NCI-H2107 (cell line): ENCODE measurements around the gene WDR18.
"Not testable (repeated sequence)": the region's sequence is repeated elsewhere in the genome, so short reads cannot be mapped to it uniquely, and the experiment has no call there.

ENCODE experiments used
- DNase-seq: peaks from one replicate; lab custom pipeline; 2025; lab: John Stamatoyannopoulos, UW

The WDR18 gene

DNA sequence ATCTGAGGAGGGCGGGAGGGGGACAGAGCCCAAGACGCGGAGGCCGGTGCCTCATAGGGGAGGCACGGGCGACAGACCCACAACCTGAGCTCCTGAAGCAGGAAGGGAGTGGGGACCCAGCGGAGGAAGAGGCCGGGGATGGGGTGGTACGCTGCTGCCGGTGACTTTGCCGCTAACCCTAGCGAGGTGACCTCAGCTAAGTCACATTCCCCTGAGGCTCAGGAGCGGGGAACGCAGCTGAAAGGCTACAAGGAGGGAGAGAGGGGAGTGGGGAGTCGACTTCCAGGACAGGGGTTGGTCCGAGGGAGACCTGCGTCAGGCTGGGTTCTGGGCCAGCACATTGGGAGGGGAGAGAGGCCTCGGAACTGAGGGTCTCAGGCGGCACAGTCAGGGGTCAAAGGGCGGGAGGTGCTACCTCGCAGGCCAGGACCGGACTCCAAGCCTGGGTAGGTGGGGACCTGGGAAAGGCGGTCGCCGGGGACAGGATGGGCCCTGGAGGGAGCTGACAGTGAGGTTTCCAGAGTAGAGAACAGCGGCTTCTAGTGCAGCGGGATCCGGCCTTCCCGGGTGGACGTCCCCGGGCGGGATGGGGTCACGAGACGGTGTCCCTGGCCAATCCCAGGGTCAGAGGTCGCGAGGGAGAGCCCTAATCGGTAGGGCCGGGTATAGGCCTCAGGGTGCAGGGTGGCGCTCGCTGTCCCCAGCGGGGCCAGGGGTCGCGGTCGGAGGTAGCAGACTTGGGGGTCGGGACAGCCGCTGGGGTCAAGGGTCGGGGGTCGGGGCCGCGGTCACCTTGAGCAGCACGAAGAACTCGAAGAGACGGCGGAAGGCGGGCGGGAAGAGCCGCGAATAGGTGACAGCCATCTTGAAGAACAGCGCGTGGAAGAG, 36.1 kb downstream of the WDR18 start:
- no peak for DNase-seq

DNA sequence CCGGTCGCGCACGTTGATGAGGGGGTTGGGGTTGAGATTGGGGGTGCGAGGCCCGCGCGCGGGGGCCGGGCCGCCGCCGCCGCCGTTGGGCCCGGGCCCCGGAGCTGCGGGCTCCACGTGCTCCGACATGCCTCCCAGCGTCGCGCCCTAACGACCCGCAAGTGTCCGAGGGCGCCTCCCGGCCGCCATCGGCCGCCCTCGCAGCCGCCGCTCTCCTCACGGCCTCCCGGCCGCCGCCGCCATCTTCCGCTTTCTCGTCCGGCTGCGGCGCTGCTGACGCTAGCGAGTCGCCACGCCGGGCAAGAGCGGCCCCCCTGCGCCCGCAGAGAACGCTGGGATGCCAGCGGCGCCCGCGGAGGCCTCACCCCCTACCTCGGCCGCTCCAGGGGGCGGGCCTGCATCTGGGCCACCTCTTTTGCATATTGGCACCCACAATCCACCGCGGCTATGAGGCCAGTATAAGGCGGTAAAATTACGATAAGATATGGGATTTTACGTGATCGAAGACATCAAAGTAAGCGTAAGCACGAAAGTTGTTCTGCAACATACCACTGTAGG, 36.8 kb downstream of the WDR18 start, which contains the start of gene TMEM259:
TSS of gene TMEM259 (minus strand) at position 256 of the 558 bp plus-strand sequence. CDS start at position 129, 127 bp downstream.
- peak; percentile 94 for DNase-seq

DNA sequence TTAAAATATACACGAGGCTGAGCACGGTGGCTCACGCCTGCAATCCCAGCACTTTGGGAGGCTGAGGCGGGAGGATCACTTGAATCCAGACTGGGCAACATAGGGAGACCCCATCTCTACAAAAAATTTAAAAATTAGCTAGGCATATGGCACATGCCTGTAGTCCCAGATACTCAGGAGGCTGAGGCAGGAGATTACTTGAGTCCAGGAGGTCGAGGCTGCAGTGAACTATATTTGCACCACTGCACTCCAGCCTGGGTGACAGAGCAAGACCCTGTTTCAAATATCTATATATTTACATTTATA, 39.7 kb downstream of the WDR18 start:
- not testable (repeated sequence) for DNase-seq

DNA sequence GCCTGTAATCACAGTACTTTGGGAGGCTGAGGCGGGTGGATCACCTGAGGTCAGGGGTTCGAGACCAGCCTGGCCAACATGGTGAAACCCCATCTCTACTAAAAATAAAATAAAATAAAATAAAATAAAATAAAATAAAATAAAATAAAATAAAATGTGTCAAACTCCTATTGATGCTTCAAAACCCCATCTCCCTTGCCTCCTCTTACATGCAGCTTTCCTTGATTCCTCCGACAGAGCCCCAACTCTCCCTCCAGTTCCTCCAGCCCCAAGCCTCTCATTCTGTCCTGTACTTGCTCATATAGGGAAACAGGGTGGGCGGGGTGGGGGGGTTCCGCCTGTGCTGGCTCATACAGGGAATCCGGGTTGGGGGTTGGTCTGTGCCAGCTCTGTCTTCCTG, 40.9 kb downstream of the WDR18 start:
- DNase-seq, result not testable (repeated sequence)

DNA sequence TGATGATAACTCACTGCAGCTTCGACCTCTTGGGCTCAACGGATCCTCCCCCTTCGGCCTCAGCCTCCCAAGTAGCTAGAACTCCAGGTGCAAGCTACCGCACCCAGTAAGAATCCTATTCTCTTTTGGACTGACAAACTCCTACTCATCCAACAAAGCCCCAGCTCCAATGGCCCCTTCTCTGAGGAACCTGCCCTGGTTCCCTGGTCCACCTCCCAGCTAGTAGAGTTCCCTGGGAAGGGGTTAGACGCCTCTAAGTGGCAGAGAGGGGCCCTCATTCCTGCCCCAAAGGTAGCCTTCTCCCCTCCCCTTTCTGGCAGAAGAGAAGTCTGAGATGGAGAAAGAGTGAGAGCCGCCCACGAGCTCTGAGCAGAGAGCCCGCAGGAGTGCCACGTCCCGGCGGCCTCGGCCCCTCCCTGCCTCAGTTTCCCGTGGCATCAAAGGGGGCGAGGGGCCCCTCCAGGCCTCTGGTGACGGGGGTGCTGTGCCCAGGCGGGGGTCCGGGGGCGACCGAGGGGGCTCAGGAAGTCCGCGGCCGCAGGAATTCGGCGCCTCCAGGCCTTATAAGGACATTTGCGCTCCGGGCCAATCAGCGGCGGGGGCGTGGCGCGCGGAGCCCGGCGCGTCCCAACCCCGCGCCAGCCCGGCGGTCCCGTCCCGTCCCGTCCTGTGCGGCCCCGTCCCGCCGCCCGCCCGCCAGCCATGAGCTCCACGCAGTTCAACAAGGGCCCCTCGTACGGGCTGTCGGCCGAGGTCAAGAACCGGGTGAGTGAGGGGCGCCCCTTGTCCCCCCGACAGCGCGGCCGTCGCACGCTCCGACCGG, 42.0 kb downstream of the WDR18 start, which contains the start of gene CNN2:
TSS of gene CNN2 (plus strand) at position 649 of the 823 bp plus-strand sequence. CDS start at position 703, 54 bp downstream.
- DNase-seq, result no peak

DNA sequence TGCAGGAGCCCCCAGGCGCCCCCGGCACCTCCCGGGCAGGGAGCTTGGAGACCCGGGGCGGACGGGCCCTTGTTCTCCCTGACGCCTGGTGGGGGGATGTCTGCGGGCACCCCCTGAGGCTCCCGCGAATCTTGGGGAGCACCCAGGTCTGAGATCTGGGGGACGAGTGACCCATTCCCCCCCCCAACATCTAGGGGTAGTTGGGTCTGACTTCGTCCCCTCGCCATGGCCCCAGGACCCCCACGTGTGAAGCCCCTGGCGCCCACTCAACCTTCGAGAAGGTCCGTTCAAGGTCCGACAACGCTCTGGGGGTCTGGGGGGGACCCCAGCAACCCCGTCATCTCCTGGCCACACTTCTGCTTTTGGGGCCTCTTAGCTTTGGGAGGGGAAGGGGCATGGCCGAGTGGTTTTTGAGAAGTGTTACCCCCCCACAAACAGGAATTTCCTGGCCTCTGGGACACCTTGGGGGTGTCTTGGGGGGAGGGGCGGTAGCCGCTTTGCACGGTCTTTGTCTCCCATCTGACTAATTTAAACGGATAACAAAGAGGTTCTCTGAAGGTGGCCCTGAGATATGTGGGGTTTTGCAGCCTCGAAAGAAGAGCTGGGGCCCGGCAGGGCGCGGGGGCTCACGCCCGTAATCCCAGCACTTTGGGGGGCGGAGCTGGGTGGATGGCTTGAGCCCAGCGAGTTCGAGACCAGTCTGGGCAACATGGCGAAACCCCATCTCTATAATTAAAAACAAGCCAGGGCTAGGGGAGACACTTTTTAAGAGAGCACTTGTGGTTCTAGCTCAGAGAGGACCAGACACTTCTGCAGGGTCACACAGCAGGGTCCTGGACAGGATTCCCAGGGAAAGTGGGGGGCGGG, 42.9 kb downstream of the WDR18 start:
- DNase-seq, result no peak

DNA sequence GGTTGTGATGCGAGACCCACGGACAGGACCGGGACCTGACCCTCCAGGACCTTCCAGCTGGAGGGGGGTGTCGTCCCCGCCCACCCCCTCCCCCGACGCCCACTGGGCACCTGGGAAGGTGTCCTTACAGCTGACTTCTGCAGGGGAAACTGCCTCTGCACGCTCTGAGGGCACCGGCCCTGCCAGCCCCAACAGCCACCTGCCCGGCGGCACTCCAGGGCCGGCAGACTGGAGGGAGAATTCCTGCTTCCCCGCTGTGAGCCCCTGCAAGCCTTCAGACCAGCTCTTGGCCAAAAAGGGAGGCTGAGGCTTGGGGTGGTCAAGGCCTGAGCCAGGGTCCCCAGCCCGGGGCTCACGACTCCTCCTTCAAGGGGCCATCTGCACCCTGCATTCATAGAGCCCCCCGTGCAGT, 43.5 kb downstream of the WDR18 start:
- DNase-seq, result no peak

DNA sequence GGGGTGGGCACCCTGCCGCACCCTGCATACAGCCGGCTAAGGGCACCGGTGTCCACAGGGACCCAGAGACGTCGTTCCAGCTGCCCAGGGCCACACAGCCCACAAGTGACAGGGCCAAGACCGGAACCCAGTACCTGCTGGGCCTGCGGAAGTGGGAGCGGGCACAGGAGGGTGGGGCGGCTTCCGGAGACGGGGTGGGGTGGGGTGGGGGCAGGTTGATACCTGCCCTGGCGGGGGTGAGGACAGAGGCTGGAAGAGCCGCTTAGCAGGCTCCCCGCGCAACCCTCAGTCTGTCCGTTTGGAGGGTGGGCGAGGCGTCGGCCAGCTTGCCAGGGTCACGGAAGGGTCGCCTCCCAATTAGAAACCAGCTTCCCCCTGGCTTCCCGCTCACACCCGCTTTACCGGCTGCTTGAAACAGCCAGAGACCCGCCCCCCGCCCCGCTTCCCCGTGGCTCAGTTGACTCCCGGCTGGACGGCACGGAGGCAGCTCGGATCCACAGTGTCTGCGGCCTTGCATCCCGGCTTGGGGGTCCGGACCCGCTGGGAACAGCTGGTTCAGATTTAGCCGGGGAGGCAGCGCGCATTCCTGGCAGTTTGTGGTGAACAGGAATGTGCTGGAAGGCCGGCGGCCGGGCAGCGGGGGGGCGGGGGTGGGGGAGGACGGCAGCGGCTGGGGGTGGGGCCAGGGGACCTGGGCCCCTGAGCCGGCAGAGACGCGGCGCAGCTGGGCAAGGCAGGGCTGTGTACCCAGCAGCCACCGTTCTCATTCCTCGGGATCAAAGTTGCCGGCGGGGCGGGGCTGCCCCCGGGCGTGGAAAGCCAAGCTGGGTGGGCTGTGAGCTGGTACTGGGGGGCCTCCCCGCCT, 44.1 kb downstream of the WDR18 start:
- DNase-seq, result no peak

DNA sequence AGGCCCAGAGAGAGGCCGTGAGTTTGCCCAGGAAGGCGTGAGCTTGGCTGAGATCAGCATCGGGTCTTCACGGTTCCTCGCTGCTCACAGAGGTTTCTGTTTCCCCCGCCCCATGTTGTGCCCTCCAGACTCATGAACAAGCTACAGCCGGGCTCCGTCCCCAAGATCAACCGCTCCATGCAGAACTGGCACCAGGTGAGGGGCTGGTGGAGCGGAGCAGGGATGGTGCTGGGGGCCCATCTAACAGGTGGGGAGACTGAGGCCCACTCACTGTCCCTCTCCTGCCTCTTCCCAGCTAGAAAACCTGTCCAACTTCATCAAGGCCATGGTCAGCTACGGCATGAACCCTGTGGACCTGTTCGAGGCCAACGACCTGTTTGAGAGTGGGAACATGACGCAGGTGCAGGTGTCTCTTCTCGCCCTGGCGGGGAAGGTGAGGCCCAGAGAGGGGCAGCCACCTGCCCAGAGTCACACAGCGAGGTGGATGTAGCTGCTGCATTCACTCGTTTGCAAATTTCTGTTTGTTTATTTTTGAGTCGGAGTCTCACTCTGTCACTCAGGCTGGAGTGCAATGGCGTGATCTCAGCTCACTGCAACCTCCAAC, 48.2 kb downstream of the WDR18 start:
- DNase-seq, result no peak

DNA sequence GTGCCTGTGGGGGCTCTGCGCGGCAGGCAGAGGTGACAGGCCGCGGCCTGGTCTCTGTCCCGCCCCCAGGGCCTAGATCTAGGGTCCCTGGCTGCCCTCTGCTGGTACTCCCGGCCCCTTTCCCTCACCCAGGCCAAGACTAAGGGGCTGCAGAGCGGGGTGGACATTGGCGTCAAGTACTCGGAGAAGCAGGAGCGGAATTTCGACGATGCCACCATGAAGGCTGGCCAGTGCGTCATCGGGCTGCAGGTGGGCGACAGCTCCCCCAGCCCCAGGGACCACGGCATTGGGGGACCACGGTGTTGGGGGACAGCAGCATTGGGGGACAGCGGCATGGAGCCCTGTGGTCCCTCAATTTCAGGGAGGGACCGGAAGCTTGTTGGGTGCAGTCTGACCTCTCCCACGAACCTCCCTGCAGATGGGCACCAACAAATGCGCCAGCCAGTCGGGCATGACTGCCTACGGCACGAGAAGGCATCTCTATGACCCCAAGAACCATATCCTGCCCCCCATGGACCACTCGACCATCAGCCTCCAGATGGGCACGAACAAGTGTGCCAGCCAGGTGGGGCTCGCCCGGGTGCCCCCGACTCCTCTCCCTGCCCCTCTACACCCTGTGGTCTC, 52.0 kb downstream of the WDR18 start:
- no peak for DNase-seq

DNA sequence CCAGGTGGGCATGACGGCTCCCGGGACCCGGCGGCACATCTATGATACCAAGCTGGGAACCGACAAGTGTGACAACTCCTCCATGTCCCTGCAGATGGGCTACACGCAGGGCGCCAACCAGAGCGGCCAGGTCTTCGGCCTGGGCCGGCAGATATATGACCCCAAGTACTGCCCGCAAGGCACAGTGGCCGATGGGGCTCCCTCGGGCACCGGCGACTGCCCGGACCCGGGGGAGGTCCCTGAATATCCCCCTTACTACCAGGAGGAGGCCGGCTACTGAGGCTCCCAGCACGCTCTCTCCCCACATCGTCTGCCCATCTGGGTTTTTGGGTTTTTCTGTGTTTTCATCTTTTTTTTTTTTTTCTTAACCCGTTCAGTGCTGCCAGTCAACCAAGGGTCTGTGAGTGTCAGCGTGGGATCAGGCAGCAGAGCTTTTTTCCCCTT, 53.5 kb downstream of the WDR18 start:
- DNase-seq, result no peak

DNA sequence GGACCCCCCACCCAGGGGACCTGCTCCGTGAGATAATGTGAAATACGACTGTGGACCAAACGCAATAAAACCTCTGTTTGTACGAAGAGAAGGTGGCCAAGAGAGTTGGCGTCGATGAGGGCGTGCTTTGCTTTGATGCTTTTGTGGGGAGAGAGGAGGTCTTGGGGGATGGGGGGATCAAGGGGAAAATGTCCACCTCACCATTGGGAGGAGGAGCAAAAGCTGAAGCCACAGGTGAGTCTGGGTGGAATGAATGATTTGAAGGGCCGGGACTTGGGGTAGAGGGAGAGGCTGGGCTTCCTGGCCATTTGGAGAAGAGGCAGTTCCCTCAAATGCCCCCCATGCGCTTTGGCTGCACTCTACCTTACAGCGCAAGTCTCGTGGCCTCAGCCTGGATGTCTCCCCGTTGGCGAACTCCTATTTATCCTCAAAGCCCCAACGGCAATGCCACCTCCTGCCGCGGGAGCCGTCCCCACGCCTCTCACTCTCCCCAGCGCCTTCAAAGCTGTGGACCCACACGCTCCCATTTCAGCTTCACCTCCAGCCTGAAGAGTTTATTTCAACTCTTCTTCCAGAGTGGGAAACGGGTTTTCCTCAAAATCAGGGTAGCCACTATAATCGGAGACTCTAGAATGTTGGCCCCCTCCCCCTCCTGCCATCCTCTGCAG, 55.0 kb downstream of the WDR18 start:
- no peak for DNase-seq

DNA sequence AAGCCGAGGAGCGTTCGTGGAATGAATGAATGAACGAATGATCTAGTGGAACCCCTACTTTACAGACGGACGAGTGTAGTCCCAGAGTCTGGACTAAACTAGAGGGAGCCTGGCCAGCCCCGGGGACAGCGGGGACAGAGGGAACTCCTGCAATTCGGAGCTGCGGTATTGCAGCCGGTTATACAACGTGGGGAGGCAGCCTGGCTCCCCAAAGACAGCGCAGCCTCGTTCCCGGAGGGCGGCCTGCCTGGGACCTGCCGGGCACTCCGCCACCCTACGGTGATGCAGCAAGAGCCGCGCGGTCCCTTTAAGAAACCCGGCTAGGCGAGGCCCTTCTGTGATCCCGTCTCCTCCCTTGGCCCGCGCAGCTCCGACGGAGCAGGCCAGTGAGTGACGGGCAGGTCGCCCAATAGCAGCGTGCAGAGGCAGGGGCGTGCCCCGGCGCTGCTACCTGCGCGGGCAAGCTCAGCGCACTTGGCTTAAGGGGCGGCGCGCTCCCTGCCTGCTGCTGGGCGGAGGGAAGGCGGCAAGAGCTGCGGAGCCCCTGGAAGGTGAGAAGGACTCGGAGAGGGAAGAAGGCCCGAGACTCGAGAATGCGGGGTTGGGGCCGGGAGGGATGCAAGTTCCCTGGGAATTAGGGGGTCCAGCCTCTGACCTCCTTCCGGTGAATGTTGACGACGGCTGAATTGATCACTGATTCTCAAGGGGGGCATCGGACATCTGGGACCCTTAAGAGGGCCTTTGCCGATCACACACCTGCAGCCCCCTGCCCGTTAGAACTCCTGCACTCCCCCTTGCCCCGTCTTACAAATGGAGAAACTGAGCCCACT, 55.7 kb downstream of the WDR18 start, which contains the start of gene ABCA7:
TSS of gene ABCA7 (plus strand) at position 462 of the 830 bp plus-strand sequence. CDS start 1,255 bp downstream, outside the sequence.
- peak; percentile 90 for DNase-seq

DNA sequence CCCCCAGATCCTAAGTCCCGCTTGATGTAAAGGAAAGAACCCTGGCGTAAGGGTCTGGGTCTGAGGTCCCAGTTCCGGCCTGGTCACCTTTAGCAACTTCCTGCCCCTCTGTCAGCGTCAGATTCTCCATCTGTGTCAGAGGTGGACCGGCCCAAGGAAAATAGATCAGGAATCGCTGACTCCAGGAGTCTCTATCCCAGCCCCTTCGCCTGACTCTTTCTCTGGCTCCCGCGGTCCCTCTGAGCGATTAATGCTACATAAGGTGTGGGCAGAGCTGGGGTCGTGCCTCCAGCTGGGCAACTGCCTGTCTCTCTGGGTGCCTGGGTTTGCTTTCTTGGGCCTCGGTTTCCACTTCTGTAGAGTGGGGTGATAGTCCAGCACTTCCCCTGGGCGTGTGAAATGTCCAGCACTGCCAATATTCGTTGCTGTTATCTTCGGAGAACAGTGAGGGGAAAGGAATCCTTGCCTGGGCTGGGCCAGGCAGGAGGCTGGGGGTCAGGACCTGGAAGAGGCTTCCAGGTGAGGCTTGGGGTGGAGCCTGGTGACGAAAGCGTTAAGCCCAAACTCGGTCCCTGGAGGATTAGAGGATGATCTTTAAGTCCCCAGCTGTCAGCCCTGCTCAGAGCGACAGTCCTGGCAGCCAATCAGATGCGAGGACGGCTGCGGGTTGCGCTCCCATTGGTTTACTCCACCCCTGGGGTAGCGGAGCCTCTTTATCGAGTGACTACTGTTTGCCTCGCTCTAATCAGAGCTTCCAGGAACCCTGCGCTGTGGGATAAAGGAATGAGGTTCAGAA, 56.5 kb downstream of the WDR18 start:
- peak; percentile 61 for DNase-seq

DNA sequence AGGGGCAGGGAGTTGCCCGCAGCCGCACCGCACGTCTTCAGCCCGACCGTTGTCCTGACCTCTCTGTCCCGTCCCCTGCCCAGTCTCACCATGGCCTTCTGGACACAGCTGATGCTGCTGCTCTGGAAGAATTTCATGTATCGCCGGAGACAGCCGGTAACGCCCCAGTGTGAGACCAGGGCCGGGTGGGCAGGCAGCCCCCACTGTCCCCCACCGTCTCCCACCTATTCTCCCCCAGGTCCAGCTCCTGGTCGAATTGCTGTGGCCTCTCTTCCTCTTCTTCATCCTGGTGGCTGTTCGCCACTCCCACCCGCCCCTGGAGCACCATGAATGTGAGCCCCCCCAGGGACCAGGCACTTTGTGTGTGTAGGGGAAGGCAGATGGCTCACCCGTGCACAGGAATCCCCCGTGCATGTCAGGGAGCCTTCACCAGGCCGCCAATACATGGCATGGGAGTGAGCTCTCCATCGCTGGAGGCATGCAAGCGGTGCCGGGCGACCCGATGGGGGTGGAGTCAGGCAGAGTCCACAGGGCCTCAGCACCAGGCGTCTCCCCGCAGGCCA, 57.2 kb downstream of the WDR18 start:
- DNase-seq, result no peak

DNA sequence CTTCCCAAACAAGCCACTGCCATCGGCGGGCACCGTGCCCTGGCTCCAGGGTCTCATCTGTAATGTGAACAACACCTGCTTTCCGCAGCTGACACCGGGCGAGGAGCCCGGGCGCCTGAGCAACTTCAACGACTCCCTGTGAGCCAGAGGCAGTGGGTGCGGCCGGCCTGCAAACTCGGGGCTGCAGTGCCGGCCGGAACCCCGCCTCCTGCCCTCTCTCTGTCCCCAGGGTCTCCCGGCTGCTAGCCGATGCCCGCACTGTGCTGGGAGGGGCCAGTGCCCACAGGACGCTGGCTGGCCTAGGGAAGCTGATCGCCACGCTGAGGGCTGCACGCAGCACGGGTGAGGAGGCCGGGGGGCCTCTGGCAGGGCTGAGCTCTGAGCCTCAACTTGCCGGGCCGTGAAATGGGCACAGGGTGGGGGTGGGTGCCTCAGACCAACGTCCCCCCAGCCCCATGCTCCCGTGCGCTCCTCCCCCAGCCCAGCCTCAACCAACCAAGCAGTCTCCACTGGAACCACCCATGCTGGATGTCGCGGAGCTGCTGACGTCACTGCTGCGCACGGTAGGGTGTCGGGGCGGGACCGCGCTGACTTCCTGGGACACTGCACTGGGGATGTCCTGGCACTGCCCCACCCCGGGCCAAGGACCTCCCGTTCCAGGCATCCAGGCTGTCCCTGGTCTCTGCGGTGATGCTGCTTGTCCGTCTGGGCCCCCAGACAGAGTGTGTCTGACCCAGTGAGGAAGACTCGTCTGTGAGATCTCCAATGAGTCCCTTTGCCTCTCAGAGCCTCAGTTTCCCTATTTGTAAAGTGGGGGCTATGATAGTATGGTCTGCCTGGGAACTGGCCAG, 57.9 kb downstream of the WDR18 start:
- DNase-seq, result peak; percentile 47
